GM03348 (cell line): Measurements from ENCODE around the gene GATA6.

Source experiments
- DNase-seq: peaks from one replicate; pipeline ENCODE4 v3.0.0; 2012; ENCODE audit warnings: low spot score

Gene GATA6

GRCh38 chr18:22166069-22166950, 3.1 kb upstream of the GATA6 start:
- no peak for DNase-seq

DNA sequence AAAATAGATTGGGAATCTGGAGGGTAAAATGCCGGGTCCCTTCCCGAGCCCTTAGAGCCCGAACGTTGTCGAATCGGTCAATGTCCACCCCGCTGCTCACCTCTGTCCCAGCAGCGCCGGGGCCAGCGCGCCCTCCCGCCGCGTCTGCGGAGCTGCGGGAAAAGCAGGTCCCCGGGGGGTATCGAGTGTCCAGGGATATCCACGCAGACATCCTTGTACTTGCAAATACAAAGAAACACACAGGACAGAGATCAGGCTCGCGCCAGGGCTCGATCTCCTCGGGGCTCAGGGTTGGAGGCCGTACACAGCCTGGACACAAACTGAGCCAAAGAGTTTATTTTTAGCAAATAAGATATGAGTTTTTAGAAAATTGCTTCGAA, 2.3 kb upstream of the GATA6 start:
- no peak for DNase-seq

- peak; percentile 29 for DNase-seq
These were observed 1.7 kb upstream of the GATA6 start for GRCh38 chr18:22167471-22168241.

- DNase-seq: no peak
These were observed 948 bp upstream of the GATA6 start for GRCh38 chr18:22168360-22168921.

DNA sequence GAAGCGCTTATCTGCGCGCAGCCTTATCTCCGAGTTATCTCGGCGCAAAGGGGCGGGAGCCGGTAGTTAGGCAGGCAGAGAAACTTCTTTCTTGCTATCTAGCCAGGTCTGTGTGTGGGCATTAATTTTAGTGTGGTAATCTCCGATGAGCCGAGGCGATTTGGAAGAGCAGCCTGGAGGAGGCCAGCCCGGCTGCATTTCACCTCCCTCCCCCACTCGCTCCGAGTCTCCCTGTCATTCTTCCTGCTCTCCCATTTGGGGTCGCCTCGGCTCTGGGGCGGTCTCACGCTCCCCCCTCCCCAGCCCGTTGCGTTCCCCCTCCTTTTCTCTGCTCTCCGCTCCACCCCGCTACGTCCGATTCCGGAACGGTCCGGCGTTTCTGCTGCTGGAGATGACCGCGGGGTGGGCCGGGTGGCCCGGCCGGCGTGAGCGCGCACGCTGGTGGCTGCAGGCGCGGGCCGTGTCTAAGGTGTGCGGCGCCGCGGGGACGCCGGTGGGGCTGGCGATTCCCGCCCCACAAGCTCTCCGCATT, 566 bp downstream of the GATA6 start:
- peak; percentile 65 for DNase-seq

DNA sequence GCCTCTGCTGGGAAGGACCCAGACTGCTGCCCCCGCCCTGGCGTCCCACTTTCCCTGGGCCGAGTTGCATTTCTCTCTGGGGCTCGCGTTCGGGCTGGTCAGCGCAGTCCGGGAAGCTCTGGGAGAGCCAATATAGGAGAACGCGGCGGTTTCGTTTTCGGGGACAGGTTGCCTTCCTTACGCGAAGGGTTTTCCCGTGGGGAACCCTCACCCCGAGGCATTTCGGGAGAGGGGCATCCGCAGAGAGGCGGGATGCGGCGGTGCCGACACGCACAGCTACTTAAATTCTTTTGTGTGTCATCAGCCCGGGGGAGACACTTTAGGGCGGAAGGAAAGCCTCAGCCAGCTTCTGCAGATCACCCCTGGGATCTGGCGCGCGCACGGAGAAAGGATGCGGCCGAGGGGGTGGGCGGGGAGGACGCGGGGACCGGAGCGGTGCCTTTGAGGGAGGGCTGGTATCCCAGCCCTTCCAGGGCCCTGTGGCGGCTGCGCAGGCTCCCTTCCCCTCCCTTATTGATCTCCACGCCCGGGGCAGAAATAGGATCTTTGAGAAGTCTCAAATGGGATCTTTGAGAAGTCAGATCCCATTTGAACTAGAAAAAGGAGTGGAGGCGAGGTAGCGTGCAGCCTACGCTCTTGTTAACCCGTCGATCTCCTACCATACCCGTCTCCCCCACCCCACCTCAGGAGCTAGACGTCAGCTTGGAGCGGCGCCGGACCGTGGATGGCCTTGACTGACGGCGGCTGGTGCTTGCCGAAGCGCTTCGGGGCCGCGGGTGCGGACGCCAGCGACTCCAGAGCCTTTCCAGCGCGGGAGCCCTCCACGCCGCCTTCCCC, 1.2 kb downstream of the GATA6 start:
- DNase-seq: peak; percentile 86

DNA sequence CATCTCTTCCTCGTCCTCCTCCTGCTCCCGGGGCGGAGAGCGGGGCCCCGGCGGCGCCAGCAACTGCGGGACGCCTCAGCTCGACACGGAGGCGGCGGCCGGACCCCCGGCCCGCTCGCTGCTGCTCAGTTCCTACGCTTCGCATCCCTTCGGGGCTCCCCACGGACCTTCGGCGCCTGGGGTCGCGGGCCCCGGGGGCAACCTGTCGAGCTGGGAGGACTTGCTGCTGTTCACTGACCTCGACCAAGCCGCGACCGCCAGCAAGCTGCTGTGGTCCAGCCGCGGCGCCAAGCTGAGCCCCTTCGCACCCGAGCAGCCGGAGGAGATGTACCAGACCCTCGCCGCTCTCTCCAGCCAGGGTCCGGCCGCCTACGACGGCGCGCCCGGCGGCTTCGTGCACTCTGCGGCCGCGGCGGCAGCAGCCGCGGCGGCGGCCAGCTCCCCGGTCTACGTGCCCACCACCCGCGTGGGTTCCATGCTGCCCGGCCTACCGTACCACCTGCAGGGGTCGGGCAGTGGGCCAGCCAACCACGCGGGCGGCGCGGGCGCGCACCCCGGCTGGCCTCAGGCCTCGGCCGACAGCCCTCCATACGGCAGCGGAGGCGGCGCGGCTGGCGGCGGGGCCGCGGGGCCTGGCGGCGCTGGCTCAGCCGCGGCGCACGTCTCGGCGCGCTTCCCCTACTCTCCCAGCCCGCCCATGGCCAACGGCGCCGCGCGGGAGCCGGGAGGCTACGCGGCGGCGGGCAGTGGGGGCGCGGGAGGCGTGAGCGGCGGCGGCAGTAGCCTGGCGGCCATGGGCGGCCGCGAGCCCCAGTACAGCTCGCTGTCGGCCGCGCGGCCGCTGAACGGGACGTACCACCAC, 2.1 kb downstream of the GATA6 start:
- DNase-seq: peak; percentile 39

- no peak for DNase-seq
These were observed 2.8 kb downstream of the GATA6 start for GRCh38 chr18:22172120-22172582.

DNA sequence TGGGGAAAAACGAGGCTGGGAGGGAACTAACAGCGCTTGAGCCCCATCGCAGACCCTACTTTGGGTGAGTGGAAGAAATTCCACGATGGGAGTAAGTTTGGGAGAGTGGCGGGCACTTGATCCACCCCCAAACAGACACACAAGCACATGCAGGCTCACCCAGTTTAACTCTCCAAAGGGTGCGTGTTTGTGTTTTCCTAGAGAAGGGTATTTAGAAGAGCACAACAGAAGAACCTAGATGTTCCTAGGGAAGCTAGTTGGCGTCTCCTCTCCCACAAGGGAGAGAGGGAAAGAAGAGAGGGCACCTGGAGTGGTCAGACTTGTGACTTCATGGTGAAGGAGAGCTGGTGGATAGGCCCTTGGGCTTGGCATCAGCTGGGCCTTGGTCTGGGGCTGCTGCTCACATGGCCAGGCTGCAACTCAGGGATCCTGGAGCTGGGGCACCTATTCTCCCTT, 3.2 kb downstream of the GATA6 start:
- DNase-seq: no peak

- DNase-seq: no peak
These were observed 4.0 kb downstream of the GATA6 start for GRCh38 chr18:22173221-22173927.

- DNase-seq: no peak
These were observed 4.5 kb downstream of the GATA6 start for GRCh38 chr18:22173928-22174301.

- DNase-seq: no peak
These were observed 5.2 kb downstream of the GATA6 start for GRCh38 chr18:22174341-22175145.

DNA sequence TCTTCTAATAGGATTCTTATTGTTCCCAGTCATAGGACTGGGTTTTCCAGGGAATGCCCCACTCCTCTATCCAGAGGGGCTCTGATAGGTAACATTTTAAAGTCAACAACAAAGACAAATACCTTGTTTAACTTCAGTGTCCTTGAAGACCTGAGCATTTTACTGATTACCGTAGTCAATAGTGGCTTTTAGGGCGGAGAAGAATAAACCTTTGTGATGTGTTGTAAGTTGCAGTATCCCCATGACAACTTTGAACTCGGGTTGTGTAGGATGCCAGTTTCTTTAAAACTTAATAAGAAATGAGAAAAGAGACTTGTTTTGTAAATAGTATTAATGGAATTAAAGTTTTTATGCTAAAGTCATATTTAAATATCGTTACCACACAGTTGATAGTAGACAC, 6.0 kb downstream of the GATA6 start:
- DNase-seq: no peak

GRCh38 chr18:22176420-22177326, 7.3 kb downstream of the GATA6 start:
- DNase-seq: no peak

- DNase-seq: no peak
These were observed 8.0 kb downstream of the GATA6 start for GRCh38 chr18:22177327-22177871.

- no peak for DNase-seq
These were observed 9.8 kb downstream of the GATA6 start for GRCh38 chr18:22179174-22179573.

GRCh38 chr18:22179631-22180030, 10.2 kb downstream of the GATA6 start:
- DNase-seq: no peak

- no peak for DNase-seq
These were observed 11.3 kb downstream of the GATA6 start for GRCh38 chr18:22180722-22181121.
